Stimulated activated CD8-positive, alpha-beta memory T cell treated with anti-CD3 and anti-CD28 coated beads, Interleukin-12 subunit alpha, Interleukin-12 subunit beta, amount 100 ng/mL, for 1 hour (primary cell): ENCODE measurements around the gene TMEM255B.
"Not testable (repeated sequence)": the region's sequence is repeated elsewhere in the genome, so short reads cannot be mapped to it uniquely, and the experiment has no call there.

ENCODE experiments used
- DNase-seq: peaks from one replicate; pipeline ENCODE4 v3.0.0-alpha.2; 2020; ENCODE audit warnings: low read depth

The TMEM255B gene

GRCh38 chr13:113758651-113759524 is at the start of gene TMEM255B:
TSS of gene TMEM255B (plus strand) at chr13:113759226. CDS start at chr13:113759270, 44 bp downstream.
- DNase-seq, result peak; percentile 55

GRCh38 chr13:113722921-113723320 is 36.1 kb upstream of the TMEM255B start:
- no peak for DNase-seq

DNA sequence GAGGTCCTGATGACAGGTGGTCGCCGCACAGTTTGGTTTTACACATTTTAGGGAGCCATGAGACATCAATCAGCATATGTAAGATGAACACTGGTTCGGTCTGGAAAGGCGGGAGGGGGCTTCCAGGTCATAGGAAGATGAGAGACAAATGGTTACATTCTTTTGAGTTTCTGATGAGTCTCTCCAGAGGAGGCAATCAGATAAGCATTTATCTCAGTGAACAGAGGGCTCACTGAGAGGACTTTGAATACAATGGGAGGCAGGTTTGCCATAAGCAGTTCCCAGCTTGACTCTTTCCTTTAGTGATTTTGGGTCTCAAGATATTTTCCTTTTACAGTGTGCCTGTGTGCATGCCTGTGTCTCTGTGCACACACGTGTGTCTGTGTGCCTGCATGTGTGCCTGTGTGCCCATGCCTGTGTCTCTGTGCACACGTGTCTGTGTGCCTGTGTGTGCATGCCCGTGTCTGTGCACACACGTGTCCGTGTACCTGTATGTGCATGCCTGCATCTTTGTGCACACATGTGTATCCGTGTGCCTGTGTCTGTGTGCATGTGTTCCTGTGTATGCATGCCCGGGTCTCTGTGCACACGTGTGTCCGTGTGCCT is 35.5 kb upstream of the TMEM255B start:
- no peak for DNase-seq

DNA sequence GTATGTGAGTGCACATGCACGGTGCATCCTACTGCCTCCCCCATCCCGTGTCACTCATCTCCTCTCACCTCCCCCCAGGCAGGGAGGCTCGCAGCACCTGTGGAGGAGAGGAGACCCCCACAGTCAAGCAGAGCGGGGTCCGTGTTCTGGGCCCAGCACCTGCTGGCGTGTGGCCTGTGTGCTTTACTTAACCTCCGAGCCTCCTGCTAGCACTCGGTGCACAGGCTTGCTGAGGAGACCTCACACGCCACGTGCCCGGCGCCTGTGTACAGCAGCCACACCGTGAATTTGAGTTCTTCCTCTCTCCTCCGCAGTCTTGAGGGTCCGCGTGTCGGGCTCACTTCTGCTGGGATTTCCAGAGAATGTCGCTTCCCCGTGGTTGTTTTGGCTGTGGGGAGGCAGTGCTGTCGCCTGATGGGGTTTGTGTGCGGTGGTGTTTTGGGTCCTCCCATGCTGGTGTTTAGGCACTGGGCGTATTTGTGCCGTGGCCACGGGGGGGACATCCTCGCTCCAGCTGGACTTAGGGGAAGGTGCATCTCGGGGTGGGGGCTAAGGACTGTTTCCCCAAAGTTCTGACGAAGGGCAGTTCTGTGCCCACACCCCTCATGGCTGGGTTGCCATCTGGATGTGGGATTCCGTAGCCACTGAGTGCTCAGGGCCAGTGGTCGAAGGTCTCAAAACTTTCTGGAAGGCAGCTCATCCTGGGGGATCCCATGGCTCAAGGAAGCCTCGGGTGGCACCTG is 34.8 kb upstream of the TMEM255B start:
- no peak for DNase-seq

- DNase-seq, result peak; percentile 73
Observed at GRCh38 chr13:113724780-113725315, 34.2 kb upstream of the TMEM255B start.

GRCh38 chr13:113725329-113726105 is 33.5 kb upstream of the TMEM255B start:
- DNase-seq, result peak; percentile 10

DNA sequence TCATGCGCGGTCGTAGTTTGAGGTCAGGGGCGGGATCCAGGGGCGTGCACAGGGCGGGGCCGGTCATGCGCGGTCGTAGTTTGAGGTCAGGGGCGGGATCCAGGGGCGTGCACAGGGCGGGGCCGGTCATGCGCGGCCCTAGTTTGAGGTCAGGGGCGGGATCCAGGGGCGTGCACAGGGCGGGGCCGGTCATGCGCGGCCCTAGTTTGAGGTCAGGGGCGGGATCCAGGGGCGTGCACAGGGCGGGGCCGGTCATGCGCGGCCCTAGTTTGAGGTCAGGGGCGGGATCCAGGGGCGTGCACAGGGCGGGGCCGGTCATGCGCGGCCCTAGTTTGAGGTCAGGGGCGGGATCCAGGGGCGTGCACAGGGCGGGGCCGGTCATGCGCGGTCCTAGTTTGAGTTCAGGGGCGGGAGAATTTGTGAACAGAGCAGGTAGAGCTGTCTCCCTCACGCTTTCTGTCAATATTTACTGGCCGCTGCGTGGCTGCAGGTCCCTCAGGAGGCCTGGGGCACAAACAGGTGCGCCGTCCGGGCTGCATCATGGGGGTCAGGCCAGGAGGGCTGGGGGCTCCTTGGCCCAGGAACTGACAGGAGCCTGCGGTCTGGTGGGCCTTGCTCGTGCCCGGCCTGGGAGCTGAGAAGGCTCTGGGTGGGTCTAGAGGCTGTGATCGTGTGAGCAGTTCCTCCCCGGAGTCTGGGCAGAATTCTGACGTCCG is 32.8 kb upstream of the TMEM255B start:
- DNase-seq, result not testable (repeated sequence)

GRCh38 chr13:113726961-113727411 is 32.0 kb upstream of the TMEM255B start:
- DNase-seq, result no peak

DNA sequence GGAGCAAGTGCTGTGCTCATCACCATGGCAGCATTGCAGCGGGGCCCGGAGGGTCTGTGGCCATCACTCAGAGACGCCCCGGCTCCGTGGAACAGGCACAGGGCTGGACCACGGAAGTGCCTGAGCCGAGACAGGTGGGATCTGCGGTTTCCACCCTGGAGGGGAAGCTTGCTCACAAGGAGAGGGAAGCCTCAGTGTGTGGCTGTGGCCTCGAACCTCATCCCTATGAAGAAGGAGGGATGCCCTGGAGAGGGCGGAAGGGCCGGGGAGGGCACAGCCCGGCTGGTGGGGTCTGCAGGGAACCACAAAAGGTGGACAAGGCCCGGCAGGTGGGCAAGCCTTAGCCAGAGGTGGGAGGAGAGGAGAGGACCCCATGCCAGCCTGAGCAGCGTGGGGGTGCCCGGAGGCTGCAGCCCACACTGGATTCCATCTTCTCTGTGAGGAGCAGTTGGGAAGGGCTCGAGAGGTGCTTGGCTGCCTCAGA is 30.4 kb upstream of the TMEM255B start:
- no peak for DNase-seq

- DNase-seq, result no peak
Observed at GRCh38 chr13:113729187-113730019, 29.6 kb upstream of the TMEM255B start.

GRCh38 chr13:113730258-113730691 is 28.8 kb upstream of the TMEM255B start:
- DNase-seq, result no peak

GRCh38 chr13:113730831-113731191 is 28.2 kb upstream of the TMEM255B start:
- DNase-seq, result no peak

DNA sequence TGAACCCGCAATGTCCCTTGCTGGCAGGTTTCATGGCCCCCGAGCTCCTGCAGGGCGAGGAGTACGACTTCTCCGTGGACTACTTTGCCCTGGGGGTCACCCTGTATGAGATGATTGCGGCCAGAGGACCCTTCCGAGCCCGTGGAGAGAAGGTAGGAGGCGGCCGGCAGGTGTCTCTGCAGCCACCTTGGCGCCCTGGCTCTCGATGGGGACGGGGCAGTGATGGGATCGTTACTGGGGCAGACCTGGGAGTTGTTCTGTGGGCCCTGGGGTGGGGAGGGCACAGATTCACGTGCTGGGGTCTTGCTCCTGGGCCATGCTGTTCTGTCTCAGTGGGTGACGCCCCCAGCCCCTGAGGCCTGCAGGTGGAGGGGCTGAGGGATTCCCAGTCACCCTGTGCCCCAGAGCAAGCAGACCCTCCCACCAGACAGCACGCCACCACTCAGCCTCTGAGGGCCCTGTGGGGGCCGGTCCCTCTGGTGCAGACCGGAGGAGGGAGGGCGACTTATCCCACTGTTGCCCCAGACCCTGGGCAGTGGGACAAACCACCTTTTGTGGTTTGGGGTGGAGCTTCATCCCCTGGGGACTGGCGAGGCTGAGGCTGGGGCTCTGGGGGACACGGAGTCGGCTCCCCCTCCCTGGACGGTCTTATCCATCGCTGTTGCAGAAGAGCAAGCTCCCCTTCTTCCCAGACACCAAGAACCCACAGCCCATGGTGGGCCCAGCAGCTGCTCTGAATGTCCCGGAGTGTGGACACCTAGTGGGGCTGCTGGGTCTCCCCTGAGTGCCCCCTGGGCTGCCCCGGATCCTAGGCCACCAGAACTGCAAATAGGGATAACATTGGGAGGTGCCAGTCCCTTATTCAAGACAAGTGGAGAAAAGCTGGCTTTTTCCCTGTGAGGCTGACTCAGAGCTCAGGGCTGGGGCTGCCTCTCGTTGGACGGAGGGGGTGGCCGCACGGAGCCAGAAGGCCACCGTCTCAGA is 27.5 kb upstream of the TMEM255B start:
- no peak for DNase-seq

- no peak for DNase-seq
Observed at GRCh38 chr13:113732176-113732960, 26.7 kb upstream of the TMEM255B start.

- DNase-seq, result no peak
Observed at GRCh38 chr13:113732961-113733950, 25.8 kb upstream of the TMEM255B start.

DNA sequence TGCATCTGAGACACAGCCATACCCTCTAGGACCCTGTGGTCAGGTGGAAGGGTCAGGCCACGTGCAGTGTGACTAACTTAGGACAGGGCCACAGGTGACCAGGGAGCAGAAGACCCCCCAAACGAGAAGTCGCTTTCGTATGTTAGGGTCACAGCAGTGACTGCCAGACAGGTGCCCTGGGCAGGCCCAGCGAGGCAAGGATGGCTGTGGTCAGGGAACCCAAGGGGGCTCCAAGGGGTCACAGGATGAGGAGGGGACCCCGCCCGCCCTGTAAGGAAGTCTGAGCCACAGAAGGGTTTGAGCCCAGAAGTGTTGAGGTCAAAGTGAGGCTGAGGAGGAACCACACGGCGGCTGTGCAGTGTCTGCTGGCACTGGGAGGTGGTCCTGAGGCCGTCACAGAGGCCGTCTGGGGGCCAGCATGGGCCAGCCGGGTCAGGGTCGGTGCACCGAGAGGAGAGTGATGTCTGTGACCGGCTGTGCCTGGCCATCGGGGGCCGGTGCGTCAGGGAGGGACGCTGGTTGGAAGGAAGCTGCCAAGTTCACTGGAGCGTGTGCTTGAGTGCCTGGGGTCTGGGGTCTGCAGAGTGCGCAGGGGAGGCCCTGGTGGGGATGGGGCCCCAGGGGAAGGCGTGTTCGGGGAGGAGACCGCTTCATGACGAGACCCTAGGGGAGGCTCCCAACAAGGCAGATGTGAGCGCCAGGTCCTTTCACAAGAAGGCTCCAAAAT is 24.8 kb upstream of the TMEM255B start:
- DNase-seq, result no peak
